K562 (cell line): Measurements from ENCODE around the gene CEMIP. TPM values are rescaled to one million over a fixed set of nuclear protein-coding genes. Genes with fewer than 3 reads are reported as not detected.

ENCODE experiments used
- BRD4 ChIP-seq: fragments of 200-600 bp; sonication (generic); IDR thresholded peaks from 2 replicates; pipeline ENCODE4 v1.6.1; 2017; ENCODE audit warnings: inconsistent platforms
- E2F8 ChIP-seq: fragments of 450-650 bp; IDR thresholded peaks from 2 replicates; pipeline ENCODE4 v1.7.1; 2018; ENCODE audit warnings: mild to moderate bottlenecking, low read depth; ENCODE audit not compliant: partially characterized antibody
- NR0B1 ChIP-seq: fragments of 450-650 bp; IDR thresholded peaks from one replicate; pipeline ENCODE4 v1.6.1; 2018; ENCODE audit warnings: mild to moderate bottlenecking, moderate library complexity; ENCODE audit not compliant: partially characterized antibody
- SAFB ChIP-seq: fragments of 200-400 bp; formaldehyde crosslinking; IDR thresholded peaks from 2 replicates; pipeline ENCODE4 v1.6.1; 2017; ENCODE audit warnings: low read depth, low read length, borderline replicate concordance
- TFAM ChIP-seq: fragments of 250-450 bp; sonication (Bioruptor Pico); conservative IDR thresholded peaks from 2 replicates; pipeline ENCODE4 v1.5.0; 2021; ENCODE audit warnings: mild to moderate bottlenecking, moderate library complexity
- ZC3H8 ChIP-seq: fragments of 450-650 bp; IDR thresholded peaks from 2 replicates; pipeline ENCODE4 v1.6.1; 2017
- ZNF24 ChIP-seq: fragments of 450-650 bp; IDR thresholded peaks from 2 replicates; pipeline ENCODE4 v1.6.1; 2016
- ZNF431 ChIP-seq: sonication (generic); formaldehyde crosslinking; IDR thresholded peaks from 2 replicates; pipeline ENCODE4 v1.8.0; 2022; ENCODE audit warnings: mild to moderate bottlenecking, missing genetic modification reagents
- ZNF511 ChIP-seq: sonication (generic); formaldehyde crosslinking; IDR thresholded peaks from 2 replicates; pipeline ENCODE4 v1.8.0; 2022; ENCODE audit warnings: mild to moderate bottlenecking, missing genetic modification reagents
- polyA plus RNA-seq, 8 experiments: library from polyadenylated mRNA; depleted of rRNA in 4 of 8; stranded (reverse) in 5 of 8; unstranded in 3 of 8; fragments of >200 nt; fragmentation: Nextera tagmentation in 2 of 8; fragmentation: Illumina TruSeq in 1 of 8; extraction: Ambion mirVana in 2 of 8; extraction: Trizol in 1 of 8; gene quantifications; 2 replicates each; pipeline versions ENCODE4 v1.2.1 to v1.2.3, GENCODE V29; 2011 to 2014; ENCODE audit warnings: inconsistent platforms in 1 of 8, missing spikeins in 1 of 8
- total RNA-seq, 7 experiments: library from RNA; depleted of rRNA in 6 of 7; stranded (reverse); fragments of >200 nt in 6 of 7; fragmentation: Illumina TruSeq in 2 of 7; extraction: Trizol in 2 of 7; gene quantifications; 2 replicates each; pipeline versions ENCODE4 v1.2.1 to v1.2.3, GENCODE V29; 2011 to 2021; ENCODE audit warnings: low replicate concordance in 1 of 7

CEMIP gene
- total and polyA plus RNA-seq, 9 of the 15 experiments (the other 6 are each of a cell fraction or from before 2014, with no cell fraction given), result 0.33 TPM; not detected in 8

DNA sequence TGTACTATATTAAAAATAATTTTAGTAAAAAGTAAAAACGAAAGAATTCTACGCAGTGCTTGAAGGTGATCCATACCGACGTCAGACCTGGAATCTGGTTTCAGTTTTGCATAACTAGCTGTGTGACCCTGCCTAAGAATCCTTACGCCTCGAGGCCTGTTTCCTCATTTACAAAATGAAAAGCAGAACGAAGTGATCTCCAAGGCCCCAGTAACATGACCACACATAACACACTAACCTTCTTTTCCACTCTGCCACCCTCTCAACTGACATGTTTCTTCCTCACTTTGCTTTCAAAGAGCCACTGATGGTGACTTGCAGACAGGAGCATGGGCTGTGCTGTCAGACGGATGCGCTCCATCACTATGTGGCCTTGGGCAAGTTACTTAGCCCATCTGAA lies 205.7 kb downstream of the CEMIP start (continued):
- no peak for TF ChIP-seq E2F8
- TF ChIP-seq ZNF24, result no peak
- TF ChIP-seq BRD4, result no peak
- no peak for TF ChIP-seq NR0B1
- TF ChIP-seq TFAM (CRISPR knock-in tag), result no peak
- no peak for TF ChIP-seq SAFB
- no peak for TF ChIP-seq ZNF511
- no peak for TF ChIP-seq ZC3H8
- TF ChIP-seq ZNF431 (CRISPR knock-in tag), result no peak
